Bone marrow (tissue), 2 donors: ENCODE data around the gene KLHL36.
"Not testable (repeated sequence)": the region's sequence is repeated elsewhere in the genome, so short reads cannot be mapped to it uniquely, and the experiment has no call there.

Experiments
- DNase-seq, 2 donors: peaks; one replicate each; lab custom pipeline; 2025; lab: John Stamatoyannopoulos, UW

Gene KLHL36

DNA sequence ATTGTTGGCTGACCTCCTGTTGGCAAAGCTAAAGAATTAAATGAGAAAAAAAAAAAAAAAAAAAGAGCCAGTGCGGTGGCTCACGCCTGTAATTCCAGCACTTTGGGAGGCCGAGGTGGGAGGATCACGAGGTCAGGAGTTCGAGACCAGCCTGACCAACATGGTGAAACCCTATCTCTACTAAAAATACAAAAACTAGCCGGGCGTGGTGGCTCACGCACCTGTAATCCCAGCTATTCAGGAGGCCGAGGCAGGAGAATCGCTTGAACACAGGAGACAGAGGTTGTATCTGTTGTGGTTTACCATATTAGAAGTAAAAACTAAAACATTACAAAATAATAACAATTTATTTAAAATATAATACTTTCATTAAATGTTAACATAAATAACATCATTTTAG is 45.6 kb downstream of the KLHL36 start:
- not testable (repeated sequence) for DNase-seq

DNA sequence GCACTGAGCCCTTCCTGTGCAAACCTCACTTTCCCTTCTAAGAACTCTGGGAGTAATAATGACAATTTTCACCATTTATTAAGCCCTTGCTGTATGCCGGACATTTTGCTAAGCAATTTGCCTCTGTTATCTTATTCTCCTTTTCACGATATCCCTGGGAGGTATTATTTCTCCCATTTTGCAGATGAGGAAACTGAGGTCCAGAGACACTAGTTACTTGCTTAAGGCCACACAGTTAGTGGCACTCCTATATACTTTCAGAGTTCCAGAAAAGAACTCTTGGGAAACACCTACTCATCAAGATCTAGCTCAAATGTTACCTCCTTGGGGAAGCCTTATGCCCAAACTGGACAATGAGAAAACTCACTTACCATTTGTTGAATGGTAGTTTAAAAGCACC is 46.7 kb downstream of the KLHL36 start:
- DNase-seq = no peak

GRCh38 chr16:84699147-84699711 is 50.9 kb downstream of the KLHL36 start:
- no peak for DNase-seq

DNA sequence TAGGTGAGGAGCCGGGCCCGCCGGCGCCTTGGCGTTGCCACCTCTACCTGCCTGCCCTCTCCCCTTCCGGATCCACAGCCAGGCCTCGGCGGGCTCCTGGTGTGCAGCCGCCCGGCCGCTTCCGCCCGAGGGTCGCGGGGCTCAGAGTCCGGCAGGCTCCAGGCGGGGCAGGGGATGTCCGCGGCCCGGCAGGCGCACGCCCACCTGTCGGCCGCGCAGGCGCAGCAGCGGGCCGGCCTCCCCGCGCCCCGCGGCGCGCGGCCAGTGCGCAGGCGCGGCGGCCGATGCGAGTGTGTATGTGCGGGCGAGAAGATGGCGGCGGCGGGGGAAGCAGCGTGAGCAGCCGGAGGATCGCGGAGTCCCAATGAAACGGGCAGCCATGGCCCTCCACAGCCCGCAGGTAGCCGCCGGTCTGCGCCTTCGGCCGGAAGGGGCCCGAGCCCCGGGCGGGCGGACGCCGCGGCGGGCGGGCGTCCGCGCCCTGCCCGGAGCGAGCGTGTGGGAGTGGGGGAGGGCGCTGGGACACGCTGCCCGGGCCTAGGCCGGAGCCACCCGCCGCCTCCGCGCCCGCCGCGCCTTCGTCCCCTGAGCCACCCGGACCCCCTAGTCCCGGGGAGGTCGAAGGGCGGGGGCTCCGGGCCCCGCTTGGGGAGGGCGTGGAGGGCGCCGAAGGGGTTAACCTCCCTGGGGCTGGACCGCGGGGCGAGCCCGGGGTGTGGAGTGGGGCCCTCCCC is 51.6 kb downstream of the KLHL36 start, which contains the start of gene USP10:
Gene USP10, plus strand, starts transcription at position 289 of the 734 bp plus-strand sequence. Its CDS starts 91 bp downstream, at position 380.
- peak; percentile 48 to 60 for DNase-seq

- peak in 1 of 2 donors; percentile 7 for DNase-seq
Measured at GRCh38 chr16:84700446-84701300, 52.4 kb downstream of the KLHL36 start.

- no peak for DNase-seq
Measured at GRCh38 chr16:84703681-84704080, 55.4 kb downstream of the KLHL36 start.

DNA sequence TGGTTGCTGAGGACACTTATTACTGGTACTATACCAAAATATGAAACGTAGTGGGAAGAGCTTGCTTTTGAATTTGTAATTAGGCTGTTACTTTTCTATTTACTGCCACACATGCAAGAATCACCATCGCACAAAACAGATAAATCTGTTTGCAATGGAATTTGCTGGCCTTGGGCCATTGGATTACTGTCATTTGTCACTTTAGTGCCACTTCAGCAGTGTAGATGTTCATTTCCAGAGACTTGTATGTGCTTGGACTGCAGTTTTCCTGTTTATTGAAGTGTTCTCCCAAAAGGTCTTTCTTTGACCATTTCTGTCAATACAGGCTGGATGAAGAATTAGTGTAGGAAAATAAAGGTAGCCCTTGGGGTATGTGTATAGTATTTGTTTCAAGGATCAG is 55.9 kb downstream of the KLHL36 start:
- no peak for DNase-seq

DNA sequence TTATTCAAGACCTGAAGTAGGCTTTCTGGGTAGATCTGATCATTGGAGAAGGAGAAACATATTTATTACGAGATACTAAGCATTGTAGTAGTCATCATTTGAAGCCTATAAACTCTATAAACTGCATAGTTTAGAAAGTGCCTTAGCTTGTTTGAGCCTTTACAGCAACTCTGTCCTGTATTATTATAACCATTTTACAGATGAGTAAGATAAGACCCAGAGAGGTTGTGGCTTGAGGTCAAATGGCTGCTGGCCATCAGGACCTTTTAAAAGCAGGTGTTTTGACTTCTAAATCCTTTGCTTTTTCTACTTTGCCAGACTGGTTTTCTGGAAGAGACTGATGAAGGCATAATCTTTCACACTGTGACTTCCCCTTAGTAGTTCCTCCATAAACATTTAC is 58.5 kb downstream of the KLHL36 start:
- DNase-seq = no peak

- no peak for DNase-seq
Measured at GRCh38 chr16:84709609-84710008, 61.3 kb downstream of the KLHL36 start.

DNA sequence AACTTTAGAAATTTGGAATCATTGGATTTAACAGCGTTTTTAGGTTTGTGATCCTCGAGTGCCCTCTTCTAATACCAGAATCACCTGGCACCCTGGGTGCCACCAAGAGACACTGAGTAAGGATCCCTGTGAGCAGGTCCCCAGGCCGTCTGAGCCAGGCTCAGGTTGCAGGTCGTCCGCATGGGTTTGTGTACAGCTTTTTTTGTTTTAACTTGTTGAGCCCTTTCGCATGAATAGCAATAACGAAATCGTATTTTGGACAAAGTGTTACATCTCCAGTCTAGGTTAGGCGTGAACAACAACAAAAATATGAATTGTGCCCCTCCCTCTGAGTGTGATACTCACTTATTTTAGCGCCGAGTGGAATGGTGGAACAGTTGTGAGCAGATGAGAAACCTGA is 62.4 kb downstream of the KLHL36 start:
- no peak for DNase-seq
